Measurements from ENCODE around the gene GRID1. TPM values are rescaled to one million over a fixed set of nuclear protein-coding genes. Genes with fewer than 3 reads are reported as not detected.

GRID1 gene
- total RNA-seq, 2 donors from 2014 or later, result 0.27 to 0.85 TPM

DNA sequence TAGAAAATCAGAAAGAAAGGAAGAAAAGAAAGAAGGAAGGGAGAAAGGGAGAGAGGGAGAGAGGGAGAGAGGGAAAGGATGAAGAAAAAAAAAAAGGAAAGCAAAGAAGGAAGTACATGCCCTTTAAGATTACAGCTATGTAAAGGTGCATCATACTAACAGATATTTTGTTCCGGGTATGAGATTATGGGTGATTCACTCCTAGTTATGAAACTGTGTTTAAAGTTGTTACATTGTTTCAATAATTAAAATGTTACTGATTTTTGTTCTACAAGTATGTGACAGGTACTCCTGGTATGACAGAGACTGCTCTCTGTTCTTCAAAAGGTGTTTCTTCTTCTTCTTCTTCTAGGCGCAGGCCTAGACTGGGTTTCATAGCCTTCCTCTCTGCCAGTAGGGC, 808.9 kb downstream of the GRID1 start:
- no peaks in the 10 kb centered on the region for H3K9me3 ChIP-seq
- H3K27ac ChIP-seq, result no peak overlapping the region
- H3K4me1 ChIP-seq (ENCODE audit: control insufficient read depth in 1 of 2, low read depth in 2 of 2), result no peaks in the 10 kb centered on the region
- H3K27me3 ChIP-seq (replicated peaks; ENCODE audit: insufficient read depth), result no peaks in the 10 kb centered on the region
- ATAC-seq (ENCODE audit: insufficient number of reproducible peaks, low FRiP score, low read depth) (no peak), DNase-seq (ENCODE audit: low spot score) (no peak)
- H3K36me3 ChIP-seq, result no peaks in the 10 kb centered on the region
- no peak for TF ChIP-seq CTCF (IDR thresholded peaks at IDR 0.05)
- H3K4me3 ChIP-seq, result no peak overlapping the region

DNA sequence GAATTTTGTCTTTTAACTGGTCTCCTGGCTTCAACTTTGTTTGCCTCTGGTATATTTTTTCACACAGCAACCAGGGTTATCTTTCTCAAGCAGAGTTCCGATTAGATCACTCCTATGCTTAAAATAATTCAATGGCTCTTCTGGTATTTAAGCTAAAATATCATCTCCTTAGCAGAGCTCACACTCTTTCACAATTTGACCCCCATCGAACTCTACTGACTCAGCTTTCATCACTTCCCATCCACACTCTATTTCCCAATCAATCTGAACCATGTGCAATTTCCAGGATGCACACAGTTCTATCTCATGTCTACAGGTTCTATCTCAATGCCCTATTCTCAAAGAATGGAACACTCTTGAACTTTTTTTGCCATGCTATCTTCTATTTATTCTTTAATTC, 809.5 kb downstream of the GRID1 start:
- DNase-seq (ENCODE audit: low spot score) (no peak), ATAC-seq (ENCODE audit: insufficient number of reproducible peaks, low FRiP score, low read depth) (no peak)
- no peaks in the 10 kb centered on the region for H3K4me1 ChIP-seq (ENCODE audit: control insufficient read depth in 1 of 2, low read depth in 2 of 2)
- no peak overlapping the region for H3K4me3 ChIP-seq
- H3K27me3 ChIP-seq (replicated peaks; ENCODE audit: insufficient read depth), result no peaks in the 10 kb centered on the region
- no peaks in the 10 kb centered on the region for H3K36me3 ChIP-seq
- TF ChIP-seq CTCF (IDR thresholded peaks at IDR 0.05), result no peak
- no peak overlapping the region for H3K27ac ChIP-seq
- H3K9me3 ChIP-seq, result no peaks in the 10 kb centered on the region

Other genes starting within 250 kb of the GRID1 start
- gene WAPL, start 155.0 kb upstream of the GRID1 start, total RNA-seq, result 10 to 100 TPM; 25.9 to 52.7 TPM